Measurements from ENCODE around the gene SLC7A4. TPM values are rescaled to one million over a fixed set of nuclear protein-coding genes. Genes with fewer than 3 reads are reported as not detected.
"Not testable (repeated sequence)": the region's sequence is repeated elsewhere in the genome, so short reads cannot be mapped to it uniquely, and the experiment has no call there.

SLC7A4 gene
- total RNA-seq, 1 donor from 2014 or later, result 1.6 TPM

DNA sequence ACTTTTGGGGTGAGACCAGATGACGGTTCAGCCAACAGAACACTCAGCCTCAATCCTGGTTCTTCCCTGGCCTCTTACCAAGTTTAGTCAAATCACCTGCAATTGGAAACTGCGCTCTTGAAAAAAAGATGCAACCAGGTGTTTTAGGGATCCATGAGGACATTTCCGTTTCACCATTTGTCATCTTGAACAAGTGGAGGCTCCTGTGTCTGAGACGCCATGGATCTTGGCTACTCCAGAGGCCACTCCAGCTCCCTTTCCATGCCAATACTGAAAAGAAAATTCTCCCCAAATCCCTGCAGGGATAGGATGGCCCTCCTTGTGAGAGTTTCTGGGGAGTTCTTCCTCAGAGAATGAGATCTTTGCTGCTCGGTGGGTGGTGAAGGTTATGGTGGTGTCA is 41.1 kb upstream of the SLC7A4 start:
- no peaks in the 10 kb centered on the region for H3K4me1 ChIP-seq (ENCODE audit: control insufficient read depth in 3 of 3, insufficient read depth in 3 of 3, low read length in 3 of 3)
- H3K9ac ChIP-seq (ENCODE audit: low read depth in 1 of 3, low read length in 3 of 3), result no peak overlapping the region
- H3K36me3 ChIP-seq (ENCODE audit: control insufficient read depth in 3 of 3, insufficient read depth in 3 of 3, low read length in 3 of 3), result no peaks in the 10 kb centered on the region
- no peaks in the 10 kb centered on the region for H3K9me3 ChIP-seq (ENCODE audit: control insufficient read depth in 3 of 3, low read length in 3 of 3)
- no peak overlapping the region for H3K27ac ChIP-seq (ENCODE audit: low read depth, low read length)
- no peak overlapping the region for H3K4me3 ChIP-seq (ENCODE audit: low read length in 3 of 3)
- H3K27me3 ChIP-seq (ENCODE audit: control insufficient read depth in 3 of 3, insufficient read depth in 3 of 3, low read length in 3 of 3), result peaks cover 0 to 21% (median 3%) of the 10 kb centered on the region in 3 donors

DNA sequence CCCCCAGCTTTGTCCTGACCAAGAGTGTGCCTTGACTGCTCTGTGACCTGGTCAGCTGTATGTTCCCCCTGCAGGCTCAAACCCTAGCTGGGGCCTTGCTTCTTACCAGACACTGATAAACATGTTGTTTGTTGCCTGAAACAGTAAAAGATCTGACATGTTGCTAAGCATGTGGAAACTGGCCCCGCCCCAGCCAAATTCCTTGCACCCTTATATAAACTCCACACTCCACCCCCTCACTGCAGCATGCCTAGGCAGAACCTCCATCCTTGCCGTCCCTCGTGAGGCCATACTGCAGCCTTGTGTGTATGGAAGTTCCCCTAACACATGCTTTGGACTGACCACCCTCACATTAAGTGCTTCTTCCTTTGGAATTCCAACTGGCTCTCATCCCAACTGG is 40.7 kb upstream of the SLC7A4 start:
- Histone ChIP-seq H3K4me1 (ENCODE audit: control insufficient read depth in 3 of 3, insufficient read depth in 3 of 3, low read length in 3 of 3) (no peaks in the 10 kb centered on the region), H3K4me3 (ENCODE audit: low read length in 3 of 3) (no peak overlapping the region), H3K9ac (ENCODE audit: low read depth in 1 of 3, low read length in 3 of 3) (no peak overlapping the region), H3K27ac (ENCODE audit: low read depth, low read length) (no peak overlapping the region), H3K27me3 (ENCODE audit: control insufficient read depth in 3 of 3, insufficient read depth in 3 of 3, low read length in 3 of 3) (peaks cover 0 to 16% (median 3%) of the 10 kb centered on the region in 3 donors), H3K36me3 (ENCODE audit: control insufficient read depth in 3 of 3, insufficient read depth in 3 of 3, low read length in 3 of 3) (no peaks in the 10 kb centered on the region), H3K9me3 (ENCODE audit: control insufficient read depth in 3 of 3, low read length in 3 of 3) (no peaks in the 10 kb centered on the region)

DNA sequence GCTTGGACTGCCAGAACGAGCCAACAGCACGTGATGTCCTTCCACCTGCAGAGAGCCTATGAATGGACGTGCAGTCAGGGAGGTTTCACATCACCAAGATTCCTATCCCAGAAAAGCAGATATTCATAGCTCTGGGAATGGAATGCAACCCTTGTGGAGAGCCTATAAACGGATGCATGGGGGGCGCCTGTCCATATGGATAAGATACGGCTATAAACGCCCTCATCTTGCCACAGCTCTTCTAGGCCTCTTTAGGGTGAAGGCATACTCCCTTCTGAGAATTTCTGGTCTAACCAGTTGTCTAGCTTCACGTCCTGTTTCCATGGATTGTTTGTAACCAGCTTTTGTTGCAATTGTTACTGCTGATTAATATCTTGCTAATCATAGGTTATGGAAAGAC is 39.4 kb upstream of the SLC7A4 start:
- H3K27ac ChIP-seq (ENCODE audit: low read depth, low read length); H3K4me1 ChIP-seq (ENCODE audit: control insufficient read depth in 3 of 3, insufficient read depth in 3 of 3, low read length in 3 of 3); H3K9me3 ChIP-seq (ENCODE audit: control insufficient read depth in 3 of 3, low read length in 3 of 3); H3K36me3 ChIP-seq (ENCODE audit: control insufficient read depth in 3 of 3, insufficient read depth in 3 of 3, low read length in 3 of 3); H3K4me3 ChIP-seq (ENCODE audit: low read length in 3 of 3); H3K9ac ChIP-seq (ENCODE audit: low read depth in 1 of 3, low read length in 3 of 3): not testable (repeated sequence)
- H3K27me3 ChIP-seq (ENCODE audit: control insufficient read depth in 3 of 3, insufficient read depth in 3 of 3, low read length in 3 of 3), result peaks cover 0 to 13% (median 3%) of the 10 kb centered on the region in 3 donors

DNA sequence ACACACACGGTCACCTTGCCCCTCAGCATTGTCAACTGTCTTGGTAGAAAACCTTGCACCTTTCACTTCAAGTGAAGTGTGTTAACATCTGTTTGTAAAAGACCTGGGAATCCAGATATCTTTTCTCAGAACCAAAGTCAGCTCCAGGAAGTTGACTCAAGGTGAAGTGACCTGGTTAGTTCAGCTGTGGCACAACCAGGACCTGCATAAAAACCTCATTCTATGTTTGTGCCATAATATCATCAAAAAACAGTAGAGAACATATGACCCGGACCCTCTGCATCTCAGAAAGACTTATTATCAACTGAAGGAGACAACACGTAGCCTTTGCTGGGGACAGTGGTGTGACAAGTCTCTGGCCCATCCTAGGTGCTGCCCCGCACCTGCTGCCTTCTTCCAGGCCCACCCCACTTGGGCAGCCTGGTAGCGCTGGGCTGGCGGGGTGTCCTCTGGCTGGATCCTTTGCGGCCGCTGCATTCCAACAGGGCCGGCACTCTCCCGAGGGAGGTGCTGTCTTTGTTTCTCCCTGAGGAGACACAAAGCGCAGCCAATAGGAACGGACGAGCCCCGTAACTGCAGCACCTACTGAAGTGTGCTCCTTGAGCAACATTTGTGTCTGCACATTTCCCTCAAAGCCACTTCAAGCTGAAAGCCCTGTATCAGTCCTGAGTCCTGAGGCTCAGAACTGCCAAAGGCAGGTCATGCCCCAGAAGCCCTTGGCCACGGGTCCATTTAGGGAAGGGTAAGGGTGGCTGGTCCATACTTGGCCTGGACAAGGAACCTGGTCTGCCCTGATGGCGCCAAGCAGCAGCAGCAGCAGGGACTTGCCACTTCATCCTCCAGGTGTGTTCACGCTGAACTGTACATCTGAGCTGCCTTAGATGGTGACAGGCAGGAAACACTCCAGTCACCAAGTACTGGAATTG is 38.6 kb upstream of the SLC7A4 start:
- H3K9ac ChIP-seq (ENCODE audit: low read depth in 1 of 3, low read length in 3 of 3), result no peak overlapping the region
- no peak overlapping the region for H3K4me3 ChIP-seq (ENCODE audit: low read length in 3 of 3)
- H3K27me3 ChIP-seq (ENCODE audit: control insufficient read depth in 3 of 3, insufficient read depth in 3 of 3, low read length in 3 of 3), result peaks cover 0 to 13% (median 3%) of the 10 kb centered on the region in 3 donors
- H3K27ac ChIP-seq (ENCODE audit: low read depth, low read length), result no peak overlapping the region
- no peaks in the 10 kb centered on the region for H3K4me1 ChIP-seq (ENCODE audit: control insufficient read depth in 3 of 3, insufficient read depth in 3 of 3, low read length in 3 of 3)
- H3K9me3 ChIP-seq (ENCODE audit: control insufficient read depth in 3 of 3, low read length in 3 of 3), result no peaks in the 10 kb centered on the region
- H3K36me3 ChIP-seq (ENCODE audit: control insufficient read depth in 3 of 3, insufficient read depth in 3 of 3, low read length in 3 of 3), result no peaks in the 10 kb centered on the region

DNA sequence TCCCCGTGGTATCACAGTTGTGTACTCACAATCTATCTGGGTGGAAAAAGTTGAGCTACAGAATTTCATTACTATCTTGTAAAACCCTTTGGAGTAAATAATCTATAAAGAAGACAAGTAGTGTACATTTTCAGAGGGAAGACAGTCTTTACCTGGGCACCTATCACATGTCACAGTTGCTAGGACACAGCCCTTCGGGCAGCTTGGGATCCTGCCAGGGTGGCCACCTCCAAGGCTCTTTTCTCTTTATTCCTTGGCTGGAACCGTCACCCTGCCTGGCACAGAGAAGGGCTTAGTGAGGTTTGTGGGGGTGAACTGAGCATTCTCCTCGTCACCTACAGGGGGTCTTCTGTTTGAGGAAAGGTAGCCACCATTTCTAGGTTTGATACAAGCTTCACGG is 37.0 kb upstream of the SLC7A4 start:
- H3K27me3 ChIP-seq (ENCODE audit: control insufficient read depth in 3 of 3, insufficient read depth in 3 of 3, low read length in 3 of 3), result peaks cover 0 to 16% (median 3%) of the 10 kb centered on the region in 3 donors
- H3K27ac ChIP-seq (ENCODE audit: low read depth, low read length), result no peak overlapping the region
- H3K9me3 ChIP-seq (ENCODE audit: control insufficient read depth in 3 of 3, low read length in 3 of 3), result no peaks in the 10 kb centered on the region
- no peak overlapping the region for H3K9ac ChIP-seq (ENCODE audit: low read depth in 1 of 3, low read length in 3 of 3)
- H3K36me3 ChIP-seq (ENCODE audit: control insufficient read depth in 3 of 3, insufficient read depth in 3 of 3, low read length in 3 of 3), result no peaks in the 10 kb centered on the region
- H3K4me1 ChIP-seq (ENCODE audit: control insufficient read depth in 3 of 3, insufficient read depth in 3 of 3, low read length in 3 of 3), result no peaks in the 10 kb centered on the region
- H3K4me3 ChIP-seq (ENCODE audit: low read length in 3 of 3), result no peak overlapping the region

DNA sequence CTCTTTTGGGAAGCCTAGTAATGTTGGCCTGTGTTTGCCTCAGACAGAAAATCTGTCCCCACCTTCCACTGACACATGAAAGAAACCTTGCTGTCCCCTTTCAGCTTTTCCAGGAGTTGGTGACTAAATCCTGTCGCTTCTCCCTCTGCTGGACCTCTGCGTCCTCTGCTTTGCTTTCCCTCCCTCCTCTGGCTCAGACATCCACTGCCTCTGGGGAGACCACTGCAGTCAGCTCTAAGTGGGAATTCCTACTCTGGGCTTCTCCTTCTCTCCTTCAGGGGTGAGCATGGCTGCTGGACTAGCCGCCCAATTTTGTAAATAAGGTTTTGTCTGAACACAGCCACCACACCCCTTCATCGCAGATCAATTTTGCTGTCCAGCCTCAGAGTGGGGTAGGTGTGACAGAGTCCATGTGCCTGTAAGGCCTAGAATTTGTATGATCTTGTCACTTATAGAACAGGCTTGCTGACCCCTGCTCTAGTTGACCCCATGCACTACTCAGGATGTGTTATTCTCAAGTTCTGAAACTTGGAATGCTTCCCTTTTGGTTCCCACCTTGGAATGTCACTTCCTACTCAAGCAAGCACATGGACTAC is 36.4 kb upstream of the SLC7A4 start:
- no peaks in the 10 kb centered on the region for H3K9me3 ChIP-seq (ENCODE audit: control insufficient read depth in 3 of 3, low read length in 3 of 3)
- no peak overlapping the region for H3K27ac ChIP-seq (ENCODE audit: low read depth, low read length)

DNA sequence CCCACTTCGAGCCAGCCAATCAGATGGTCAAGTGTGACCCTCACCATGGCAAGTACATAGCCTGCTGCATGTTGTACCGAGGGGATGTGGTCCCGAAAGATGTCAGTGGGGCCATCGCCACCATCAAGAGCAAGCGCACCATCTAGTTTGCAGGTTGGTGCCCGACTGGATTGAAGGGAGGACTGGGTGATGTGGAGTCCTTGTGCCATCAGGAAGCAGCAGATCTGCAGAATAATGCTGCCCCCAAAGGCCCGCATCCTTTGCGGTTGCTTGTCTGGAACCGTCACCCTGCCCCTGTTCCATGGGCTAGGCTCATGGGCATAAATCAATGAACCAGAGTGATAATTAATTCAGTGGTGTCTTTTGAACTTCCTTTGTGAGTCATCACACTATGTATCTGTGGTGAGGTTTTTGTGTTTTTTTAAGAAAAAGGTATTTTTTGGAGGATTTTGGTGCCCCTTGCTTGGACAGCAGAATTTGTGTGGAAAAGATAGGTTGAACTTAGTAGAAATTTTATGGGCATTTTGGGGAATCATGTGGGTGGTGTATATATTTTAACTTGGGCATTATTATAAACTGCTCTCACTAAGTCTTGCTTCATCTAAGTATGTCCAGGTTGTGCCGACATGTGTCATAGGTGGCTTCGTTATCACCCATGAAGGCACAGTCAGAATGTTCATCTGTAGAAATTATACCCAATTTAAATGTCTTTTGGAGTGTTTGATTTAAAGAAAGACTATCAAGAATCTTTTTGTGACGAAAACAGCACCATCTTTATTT is 35.7 kb upstream of the SLC7A4 start:
- Histone ChIP-seq H3K27ac (ENCODE audit: low read depth, low read length) (no peak overlapping the region), H3K4me3 (ENCODE audit: low read length in 3 of 3) (no peak overlapping the region)

More for the DNA sequence above, 36.4 kb upstream of the SLC7A4 start:
- no peaks in the 10 kb centered on the region for H3K4me1 ChIP-seq (ENCODE audit: control insufficient read depth in 3 of 3, insufficient read depth in 3 of 3, low read length in 3 of 3)
- H3K36me3 ChIP-seq (ENCODE audit: control insufficient read depth in 3 of 3, insufficient read depth in 3 of 3, low read length in 3 of 3), result no peaks in the 10 kb centered on the region
- no peak overlapping the region for H3K9ac ChIP-seq (ENCODE audit: low read depth in 1 of 3, low read length in 3 of 3)
- H3K4me3 ChIP-seq (ENCODE audit: low read length in 3 of 3), result no peak overlapping the region
- peaks cover 0 to 16% (median 3%) of the 10 kb centered on the region in 3 donors for H3K27me3 ChIP-seq (ENCODE audit: control insufficient read depth in 3 of 3, insufficient read depth in 3 of 3, low read length in 3 of 3)

DNA sequence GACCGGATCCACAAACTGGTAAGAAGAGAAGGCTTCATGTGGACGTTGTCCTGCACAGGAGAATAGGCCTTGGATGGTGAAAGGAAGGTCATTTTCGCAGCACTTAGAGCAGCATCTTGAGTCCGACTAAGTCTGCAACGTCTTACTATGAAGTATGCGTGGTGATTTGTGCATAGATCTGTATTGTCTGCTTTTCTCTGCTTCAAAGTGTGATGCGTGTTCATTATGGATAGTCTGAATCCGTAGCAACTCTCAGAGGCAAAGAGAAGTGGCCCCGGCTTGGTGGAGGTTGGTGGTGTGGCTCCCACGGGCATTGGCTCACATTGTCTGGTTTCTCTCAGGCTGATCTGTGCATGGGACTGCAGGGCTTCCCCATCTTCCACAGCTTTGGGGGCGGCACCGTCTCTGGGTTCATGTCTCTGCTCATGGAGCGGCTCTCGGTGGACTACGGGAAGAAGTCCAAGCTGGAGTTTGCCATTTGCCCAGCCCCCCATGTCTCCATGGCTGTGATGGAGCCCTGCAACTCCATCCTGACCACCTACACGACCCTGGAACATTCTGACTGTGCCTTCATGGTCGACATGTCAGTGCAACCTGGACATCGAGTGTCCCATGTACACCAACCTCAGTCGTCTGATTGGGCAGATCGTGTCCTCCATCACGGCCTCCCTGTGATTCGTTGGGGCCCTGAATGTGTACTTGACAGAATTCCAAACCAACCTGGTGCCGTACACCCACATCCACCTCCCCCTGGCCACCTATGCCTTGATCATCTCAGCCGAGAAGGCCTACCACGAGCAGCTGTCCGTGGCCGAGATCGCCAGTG is 34.9 kb upstream of the SLC7A4 start:
- H3K4me3 ChIP-seq (ENCODE audit: low read length in 3 of 3), result no peak overlapping the region
- H3K27me3 ChIP-seq (ENCODE audit: control insufficient read depth in 3 of 3, insufficient read depth in 3 of 3, low read length in 3 of 3), result peaks cover 0 to 9% (median 3%) of the 10 kb centered on the region in 3 donors
- no peaks in the 10 kb centered on the region for H3K36me3 ChIP-seq (ENCODE audit: control insufficient read depth in 3 of 3, insufficient read depth in 3 of 3, low read length in 3 of 3)
- H3K9me3 ChIP-seq (ENCODE audit: control insufficient read depth in 3 of 3, low read length in 3 of 3), result no peaks in the 10 kb centered on the region
- no peak overlapping the region for H3K9ac ChIP-seq (ENCODE audit: low read depth in 1 of 3, low read length in 3 of 3)
- H3K4me1 ChIP-seq (ENCODE audit: control insufficient read depth in 3 of 3, insufficient read depth in 3 of 3, low read length in 3 of 3), result no peaks in the 10 kb centered on the region
- no peak overlapping the region for H3K27ac ChIP-seq (ENCODE audit: low read depth, low read length)

More for the DNA sequence above, 35.7 kb upstream of the SLC7A4 start:
- Histone ChIP-seq H3K9me3 (ENCODE audit: control insufficient read depth in 3 of 3, low read length in 3 of 3) (no peaks in the 10 kb centered on the region), H3K36me3 (ENCODE audit: control insufficient read depth in 3 of 3, insufficient read depth in 3 of 3, low read length in 3 of 3) (no peaks in the 10 kb centered on the region), H3K9ac (ENCODE audit: low read depth in 1 of 3, low read length in 3 of 3) (no peak overlapping the region), H3K27me3 (ENCODE audit: control insufficient read depth in 3 of 3, insufficient read depth in 3 of 3, low read length in 3 of 3) (peaks cover 0 to 12% (median 3%) of the 10 kb centered on the region in 3 donors), H3K4me1 (ENCODE audit: control insufficient read depth in 3 of 3, insufficient read depth in 3 of 3, low read length in 3 of 3) (no peaks in the 10 kb centered on the region)

Data from skeletal muscle tissue (tissue), 4 donors.